CD4-positive, alpha-beta T cell treated with Interleukin-15 for 4 hours (primary cell): ENCODE data around the gene GNGT1.
"Not testable (repeated sequence)": the region's sequence is repeated elsewhere in the genome, so short reads cannot be mapped to it uniquely, and the experiment has no call there.

Experiments used
- DNase-seq: peaks from one replicate; pipeline ENCODE4 v3.0.0-alpha.2; 2020; ENCODE audit warnings: low spot score

The GNGT1 gene

DNA sequence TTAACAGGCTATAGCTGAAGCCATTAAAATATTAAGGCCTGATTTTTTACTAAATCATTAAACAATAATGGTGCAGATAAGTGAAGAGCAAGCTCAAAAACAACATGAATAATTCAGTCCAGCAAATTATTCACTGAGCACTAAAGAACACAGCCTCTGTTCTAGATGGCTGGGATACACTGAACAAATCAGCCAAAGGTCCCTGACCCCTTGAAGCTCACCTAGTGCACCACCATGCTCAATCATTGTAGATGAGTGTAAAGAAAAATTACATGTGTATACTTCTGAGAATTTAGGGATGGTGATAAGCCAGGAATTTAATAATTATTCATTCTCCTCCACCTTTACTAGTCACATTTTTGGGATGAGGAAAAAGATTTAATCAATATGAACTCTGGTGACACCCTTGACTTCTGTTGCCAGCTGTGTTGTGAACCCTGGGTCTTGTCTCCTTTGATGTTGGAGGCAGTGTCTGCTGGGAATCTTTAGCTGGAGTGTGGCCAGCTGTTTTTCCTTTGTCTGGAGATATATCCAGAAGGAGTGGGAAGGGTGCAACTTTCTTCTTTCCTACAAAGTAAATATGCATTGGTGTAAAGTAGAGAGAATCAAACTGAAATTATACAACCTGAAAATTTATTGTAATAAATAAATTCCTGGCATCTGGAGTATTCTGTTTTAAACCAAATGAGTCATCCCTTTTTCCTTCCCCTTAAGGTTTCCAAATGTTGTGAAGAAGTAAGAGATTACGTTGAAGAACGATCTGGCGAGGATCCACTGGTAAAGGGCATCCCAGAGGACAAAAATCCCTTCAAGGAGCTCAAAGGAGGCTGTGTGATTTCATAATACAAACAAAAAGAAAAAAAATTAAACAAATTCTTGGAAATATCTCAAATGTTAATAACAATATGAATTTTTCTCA is 4.0 kb downstream of the GNGT1 start:
- DNase-seq: no peak

- DNase-seq: not testable (repeated sequence)
These were observed 4.9 kb downstream of the GNGT1 start for GRCh38 chr7:93911242-93911641.

DNA sequence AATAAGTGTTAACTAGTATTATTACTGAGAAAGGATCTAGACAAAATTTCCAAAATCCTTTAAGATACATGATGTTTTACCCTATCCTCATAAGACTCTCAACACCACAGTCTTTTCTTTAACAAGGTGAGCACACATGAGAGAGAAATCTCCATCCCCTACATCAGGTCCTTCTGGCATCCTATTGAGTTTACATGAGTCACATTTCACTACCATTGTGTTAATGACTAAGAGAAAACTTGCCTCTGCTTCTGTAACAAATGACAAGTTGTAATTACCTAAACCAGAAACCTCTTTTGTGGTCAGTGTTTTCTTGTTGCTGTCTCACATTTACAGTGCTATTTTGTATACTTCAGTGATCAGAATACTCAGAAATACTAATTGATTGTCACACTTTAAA is 5.3 kb downstream of the GNGT1 start:
- DNase-seq: not testable (repeated sequence)

GRCh38 chr7:93913197-93913596 is 6.8 kb downstream of the GNGT1 start:
- DNase-seq: no peak

DNA sequence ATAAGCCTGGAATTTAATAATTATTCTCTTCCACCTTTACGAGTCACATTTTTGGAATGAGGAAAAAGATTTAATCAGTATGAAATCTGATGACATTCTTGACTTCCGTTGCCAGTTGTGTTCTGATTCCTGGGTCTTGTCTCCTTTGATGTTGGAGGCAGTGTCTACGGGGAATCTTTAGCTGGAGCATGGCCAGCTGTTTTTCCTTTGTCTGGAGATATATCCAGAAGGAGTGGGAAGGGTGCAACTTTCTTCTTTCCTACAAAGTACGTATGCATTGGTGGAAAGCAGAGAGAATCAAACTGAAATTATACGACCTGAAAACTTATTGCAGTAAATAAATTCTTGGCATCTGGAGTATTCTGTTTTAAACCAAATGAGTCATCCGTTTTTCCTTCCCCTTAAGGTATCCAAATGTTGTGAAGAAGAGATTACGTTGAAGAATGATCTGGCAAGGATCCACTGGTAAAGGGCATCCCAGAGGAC is 8.3 kb downstream of the GNGT1 start:
- DNase-seq: no peak

DNA sequence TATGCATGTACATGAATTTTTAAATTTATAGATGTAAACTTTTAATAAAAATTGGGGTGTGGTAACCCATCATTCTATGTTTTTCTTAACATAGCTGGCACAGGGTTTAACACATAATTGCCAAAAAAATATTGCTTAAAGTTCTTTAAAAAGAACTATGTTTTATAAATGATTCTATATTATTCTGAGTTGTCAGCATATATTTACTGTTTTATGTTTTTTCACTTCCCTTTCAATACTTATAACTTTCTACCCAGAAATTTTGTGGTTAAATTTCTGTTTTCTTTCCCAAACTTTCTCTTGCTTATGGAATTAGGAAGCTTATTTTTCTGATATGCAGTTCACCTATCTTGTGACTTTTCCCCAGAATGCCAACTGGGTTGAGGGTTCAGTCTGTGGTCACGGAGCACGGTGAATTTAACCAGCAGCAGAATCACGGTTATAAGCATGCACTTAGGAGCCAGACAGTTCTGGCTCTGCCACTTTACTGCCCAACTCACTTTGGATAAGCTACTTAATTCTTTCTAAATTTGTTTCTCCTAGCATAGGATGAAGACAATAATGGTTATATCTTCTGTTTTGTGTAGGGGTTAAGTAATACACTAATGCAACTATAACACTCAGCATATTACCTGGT is 9.0 kb downstream of the GNGT1 start:
- not testable (repeated sequence) for DNase-seq

DNA sequence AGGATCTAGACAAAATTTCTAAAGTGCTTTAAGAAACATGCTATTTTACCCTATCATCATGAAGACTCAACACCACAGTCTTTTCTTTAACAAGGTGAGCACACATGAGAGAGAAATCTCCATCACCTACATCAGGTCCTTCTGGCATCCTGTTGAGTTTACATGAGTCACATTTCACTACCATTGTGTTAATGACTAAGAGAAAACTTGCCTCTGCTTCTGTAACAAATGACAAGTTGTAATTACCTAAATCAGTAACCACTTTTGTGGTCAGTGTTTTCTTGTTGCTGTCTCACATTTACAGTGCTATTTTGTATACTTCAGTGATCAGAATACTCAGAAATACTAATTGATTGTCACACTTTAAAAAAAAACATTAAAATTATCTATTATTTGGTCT is 9.5 kb downstream of the GNGT1 start:
- DNase-seq: not testable (repeated sequence)

DNA sequence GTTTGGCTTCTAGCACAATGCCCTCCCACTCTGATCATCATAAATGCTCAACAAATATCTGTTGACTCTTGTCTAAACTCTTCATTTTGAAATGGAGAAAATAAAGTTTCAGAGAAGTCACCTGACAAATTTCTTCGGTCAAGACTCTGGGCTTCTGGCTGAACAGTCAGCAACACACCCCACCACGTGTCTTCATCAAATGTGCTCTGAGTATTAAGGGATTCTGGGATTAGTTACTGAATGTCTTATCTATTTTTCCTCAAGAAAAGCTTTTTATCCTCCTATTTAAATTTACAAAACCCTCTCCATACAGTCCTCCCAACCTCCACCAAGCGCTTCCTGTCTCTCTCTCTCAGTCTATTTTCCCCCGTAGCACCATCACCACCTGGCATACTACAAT is 9.9 kb downstream of the GNGT1 start:
- DNase-seq: not testable (repeated sequence)

- DNase-seq: no peak
These were observed 14.3 kb downstream of the GNGT1 start for GRCh38 chr7:93920496-93921182.

DNA sequence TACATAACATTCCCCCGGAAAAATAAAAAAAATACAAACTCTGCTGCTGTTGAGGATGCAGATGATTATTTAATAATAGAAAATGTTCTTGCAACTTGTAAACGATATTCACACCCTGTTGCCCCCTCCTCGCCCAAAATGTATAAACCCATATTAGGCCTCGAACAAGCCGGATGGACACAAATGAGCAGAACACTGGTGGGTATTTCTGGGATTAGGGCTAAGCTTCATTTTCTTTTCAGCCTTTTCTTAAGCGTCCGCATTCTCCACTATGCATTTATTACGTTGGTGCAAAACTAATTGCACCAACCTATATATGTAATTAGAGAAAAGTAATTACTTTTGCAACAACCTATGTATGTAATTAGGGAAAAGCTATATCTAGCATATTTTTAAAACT is 14.8 kb downstream of the GNGT1 start:
- DNase-seq: no peak

GRCh38 chr7:93921607-93922566 is 15.5 kb downstream of the GNGT1 start, which contains the start of gene GNG11:
TSS of gene GNG11 (plus strand) at chr7:93921735. CDS start at chr7:93922138, 403 bp downstream.
- DNase-seq: no peak

GRCh38 chr7:93923296-93923695 is 16.9 kb downstream of the GNGT1 start:
- DNase-seq: no peak

DNA sequence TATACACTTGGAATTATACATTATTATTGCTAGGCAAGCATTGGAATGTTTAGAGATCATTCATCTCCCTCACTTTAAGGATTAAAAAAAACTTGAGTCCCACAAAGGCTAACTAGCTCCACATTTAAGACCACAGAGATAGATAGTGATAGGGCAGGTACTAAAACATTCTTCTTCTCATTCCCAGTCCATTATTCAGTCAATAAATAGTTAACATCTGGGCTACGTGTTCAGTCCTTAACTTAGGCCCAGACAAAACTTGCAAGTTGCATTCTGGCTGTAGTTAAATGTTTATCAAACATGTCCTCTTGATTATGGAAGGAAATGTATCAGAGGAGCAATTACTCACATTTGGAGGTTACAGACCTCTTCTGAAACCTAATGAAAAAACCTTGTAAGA is 17.6 kb downstream of the GNGT1 start:
- DNase-seq: no peak

GRCh38 chr7:93926800-93927199 is 20.4 kb downstream of the GNGT1 start:
- DNase-seq: no peak

- DNase-seq: no peak
These were observed 21.2 kb downstream of the GNGT1 start for GRCh38 chr7:93927585-93927984.

DNA sequence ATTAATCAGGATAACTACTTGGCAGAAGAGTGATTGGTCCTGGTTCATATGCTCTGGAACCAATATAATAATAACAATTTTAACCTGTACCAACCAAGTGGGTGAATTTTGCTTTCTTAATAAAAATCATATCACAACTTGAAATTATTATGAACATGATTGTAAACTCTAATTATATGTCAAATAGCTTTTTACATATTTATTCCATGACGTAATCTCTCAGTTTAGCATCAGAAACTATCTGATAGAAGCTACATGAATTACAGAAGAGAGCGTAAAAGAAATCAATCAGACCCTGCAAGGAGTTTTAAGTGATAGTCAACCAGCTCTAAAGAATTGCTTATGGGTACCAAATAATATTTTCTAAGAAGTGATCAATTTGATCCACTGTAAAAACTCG is 25.3 kb downstream of the GNGT1 start:
- DNase-seq: no peak

GRCh38 chr7:93933156-93933555 is 26.8 kb downstream of the GNGT1 start:
- DNase-seq: no peak

DNA sequence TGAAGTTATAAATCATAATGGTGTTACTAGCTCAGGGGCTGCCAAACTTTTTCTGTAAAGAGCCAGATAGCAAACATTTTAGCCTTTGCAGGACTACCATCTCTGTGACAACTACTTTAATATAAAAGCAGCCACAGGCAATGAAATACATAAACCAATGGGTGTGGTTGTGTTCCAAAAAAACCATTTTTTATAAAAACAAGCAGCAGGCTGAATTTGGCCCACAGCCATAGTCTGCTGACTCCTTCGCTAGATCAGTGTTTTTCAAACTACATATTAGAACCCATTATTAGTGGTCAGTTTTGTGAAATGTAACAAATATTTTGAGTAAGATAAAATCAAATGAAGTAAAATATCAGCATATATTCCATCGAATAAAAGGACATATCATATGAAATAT is 28.7 kb downstream of the GNGT1 start:
- no peak for DNase-seq

- DNase-seq: no peak
These were observed 31.5 kb downstream of the GNGT1 start for GRCh38 chr7:93937818-93938217.

GRCh38 chr7:93938293-93938692 is 31.9 kb downstream of the GNGT1 start:
- DNase-seq: no peak

GRCh38 chr7:93941945-93942344 is 35.6 kb downstream of the GNGT1 start:
- DNase-seq: no peak
